Renal cortex interstitium (tissue), 11 donors: ENCODE data around the gene ZNF185. TPM values are rescaled to one million over a fixed set of nuclear protein-coding genes. Genes with fewer than 3 reads are reported as not detected.

ENCODE experiments used
- DNase-seq, 11 donors: peaks; one replicate each; pipeline ENCODE4 v3.0.0-alpha.2; 2013; ENCODE audit warnings: low read depth in 9 of 11, low spot score in 4 of 11; ENCODE audit errors: extremely low read depth in 1 of 11
- polyA plus RNA-seq, 3 donors: library from polyadenylated mRNA; unstranded; fragments of 120-200 nt; gene quantifications; one replicate each; pipeline ENCODE4 v1.2.1, GENCODE V29; 2013; ENCODE audit not compliant: insufficient read length in 3 of 3

ZNF185 gene
- polyA plus RNA-seq, 3 donors = 37.3 to 52.4 (median 48.5) TPM

- DNase-seq = no peak
Measured at GRCh38 chrX:152892499-152892898, 5.4 kb upstream of the ZNF185 start.

- no peak for DNase-seq
Measured at GRCh38 chrX:152892999-152893891, 4.6 kb upstream of the ZNF185 start.

- DNase-seq = no peak
Measured at GRCh38 chrX:152893980-152894610, 3.8 kb upstream of the ZNF185 start.

- no peak for DNase-seq
Measured at GRCh38 chrX:152895121-152895520, 2.7 kb upstream of the ZNF185 start.

GRCh38 chrX:152895724-152896420 is 2.0 kb upstream of the ZNF185 start:
- no peak for DNase-seq

- no peak for DNase-seq
Measured at GRCh38 chrX:152896450-152896849, 1.4 kb upstream of the ZNF185 start.

- no peak for DNase-seq
Measured at GRCh38 chrX:152898442-152898841, 575 bp downstream of the ZNF185 start.

GRCh38 chrX:152899111-152899873 is 1.4 kb downstream of the ZNF185 start:
- DNase-seq = no peak

GRCh38 chrX:152899874-152900719 is 2.2 kb downstream of the ZNF185 start:
- DNase-seq = no peak

GRCh38 chrX:152900937-152901445 is 3.1 kb downstream of the ZNF185 start:
- no peak for DNase-seq

- DNase-seq = no peak
Measured at GRCh38 chrX:152901816-152902501, 4.1 kb downstream of the ZNF185 start.

- no peak for DNase-seq
Measured at GRCh38 chrX:152902502-152902820, 4.6 kb downstream of the ZNF185 start.

- no peak for DNase-seq
Measured at GRCh38 chrX:152903589-152903988, 5.7 kb downstream of the ZNF185 start.

- peak in 2 of 11 donors; percentile 23 to 31 for DNase-seq
Measured at GRCh38 chrX:152904151-152905080, 6.5 kb downstream of the ZNF185 start.

GRCh38 chrX:152905081-152905420 is 7.2 kb downstream of the ZNF185 start:
- no peak for DNase-seq

GRCh38 chrX:152907084-152907651 is 9.3 kb downstream of the ZNF185 start:
- peak in 5 of 11 donors; percentile 37 to 52 (median 49) for DNase-seq
